HG03280 (cell line): ENCODE data around the gene CHRNA9.
"Not testable (repeated sequence)": the region's sequence is repeated elsewhere in the genome, so short reads cannot be mapped to it uniquely, and the experiment has no call there.

Experiments used
- ATAC-seq: cut with Tn5 transposase; IDR thresholded peaks from one replicate; pipeline ENCODE4 v1.9.1; 2021; ENCODE audit warnings: mild to moderate bottlenecking, moderate library complexity; ENCODE audit not compliant: unreplicated experiment

Gene CHRNA9

DNA sequence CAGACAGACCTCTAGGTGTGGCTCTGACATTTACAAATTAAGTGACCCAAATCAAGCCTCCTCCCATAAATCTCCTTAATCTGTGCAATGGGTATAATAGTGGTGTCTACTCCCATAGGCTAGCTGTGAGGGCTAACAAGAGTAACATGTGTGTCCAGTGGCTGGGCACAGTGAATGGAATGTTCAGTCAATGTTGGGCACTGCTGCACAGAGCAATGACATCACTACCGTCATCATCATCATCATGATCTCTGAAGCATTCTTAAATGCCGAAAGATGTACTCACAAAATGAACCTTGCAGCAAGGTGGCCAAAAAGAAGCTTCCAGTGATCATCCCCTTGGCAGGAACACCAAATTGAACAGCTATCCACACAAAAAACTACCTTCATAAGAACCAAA is 43.5 kb downstream of the CHRNA9 start:
- no peak for ATAC-seq

DNA sequence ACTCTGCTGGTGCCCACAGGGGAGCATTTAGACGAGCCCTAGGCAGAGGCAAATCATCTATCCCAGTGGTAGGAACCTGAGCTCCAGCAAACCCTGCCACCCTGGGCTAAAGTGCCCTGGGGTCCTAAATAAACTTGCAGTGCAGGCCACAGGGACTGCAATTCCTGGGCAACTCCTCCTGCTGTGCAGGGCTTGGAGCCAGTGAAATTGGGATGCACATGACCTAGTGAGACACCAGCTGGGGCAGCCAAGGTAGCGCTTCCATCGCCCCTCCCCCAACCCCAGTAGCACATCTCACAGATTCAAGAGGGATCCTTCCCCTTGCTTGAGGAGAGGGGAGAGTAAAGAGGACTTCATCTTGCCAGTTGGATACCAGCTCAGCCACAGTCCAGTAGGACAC is 44.1 kb downstream of the CHRNA9 start:
- no peak for ATAC-seq

DNA sequence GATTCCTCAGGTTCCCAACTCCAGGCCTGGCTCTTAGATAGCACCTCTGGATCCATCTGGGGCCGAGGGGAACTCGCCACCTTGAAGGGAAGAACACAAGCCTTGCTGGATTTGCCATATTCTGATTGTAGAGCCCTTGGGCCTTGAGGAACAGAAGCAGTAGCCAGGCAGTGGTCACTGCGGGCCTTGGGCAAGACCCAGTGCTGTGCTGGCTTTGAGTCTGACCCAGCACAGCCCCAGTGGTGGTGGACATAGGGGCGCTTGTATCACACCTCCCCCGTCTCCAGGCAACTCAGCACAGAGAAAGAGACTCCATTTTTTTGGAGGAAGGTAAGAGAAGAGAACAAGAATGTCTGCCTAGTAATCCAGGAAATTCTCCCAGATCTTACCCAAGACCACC is 45.5 kb downstream of the CHRNA9 start:
- ATAC-seq = no peak

DNA sequence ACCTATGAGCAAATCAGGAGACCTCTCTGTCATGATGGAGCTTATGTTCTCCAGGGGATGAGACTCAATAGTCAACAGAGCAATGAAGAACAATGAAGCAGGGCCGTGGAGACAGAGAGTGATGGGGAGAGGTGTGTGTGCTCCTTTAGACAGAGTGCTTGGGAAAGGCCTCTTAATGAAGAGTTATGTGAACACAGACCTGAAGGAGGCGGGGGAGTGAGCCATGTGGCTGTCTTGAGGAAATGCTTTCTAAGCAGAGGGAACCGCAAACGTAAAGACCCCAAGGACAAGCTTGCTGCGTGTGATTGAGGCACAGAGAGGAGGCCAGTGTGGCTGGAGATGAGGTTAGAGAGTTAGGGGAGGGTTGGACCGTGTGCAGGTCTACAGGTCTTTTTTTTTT is 53.1 kb downstream of the CHRNA9 start:
- no peak for ATAC-seq

DNA sequence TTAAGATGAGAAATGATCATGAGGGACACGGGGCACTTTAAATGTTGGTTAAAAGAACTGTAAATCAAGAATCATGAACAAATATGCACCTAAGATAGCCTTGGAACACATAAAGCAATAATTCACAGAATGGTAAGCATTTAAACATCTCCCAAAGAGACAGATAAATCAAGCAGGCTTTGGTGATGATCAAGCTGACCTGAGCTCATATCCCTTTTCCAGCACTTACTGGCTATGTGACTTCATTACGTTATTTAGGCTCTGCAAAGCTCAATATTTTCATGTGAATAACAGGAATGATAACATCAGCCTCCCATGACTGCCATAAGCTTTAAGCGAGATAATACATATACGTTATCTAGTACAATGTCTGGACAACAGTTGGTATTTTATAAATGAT is 54.9 kb downstream of the CHRNA9 start:
- ATAC-seq = no peak

DNA sequence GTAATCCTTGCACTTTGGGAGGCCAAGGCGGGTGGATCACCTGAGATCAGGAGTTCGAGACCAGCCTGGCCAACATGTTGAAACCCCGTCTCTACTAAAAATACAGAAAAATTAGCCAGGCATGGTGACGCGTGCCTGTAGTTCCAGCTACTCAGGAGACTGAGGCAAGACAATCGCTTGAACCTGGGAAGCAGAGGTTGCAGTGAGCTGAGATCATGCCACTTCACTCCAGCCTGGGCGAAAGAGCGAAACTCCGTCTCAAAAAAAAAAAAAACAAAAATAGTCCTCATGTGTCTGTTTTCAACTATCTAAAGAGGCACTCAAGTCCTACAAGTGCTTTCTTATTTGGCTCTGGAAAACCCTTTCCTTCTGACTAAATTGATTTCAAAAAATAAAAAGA is 57.1 kb downstream of the CHRNA9 start:
- ATAC-seq = not testable (repeated sequence)

DNA sequence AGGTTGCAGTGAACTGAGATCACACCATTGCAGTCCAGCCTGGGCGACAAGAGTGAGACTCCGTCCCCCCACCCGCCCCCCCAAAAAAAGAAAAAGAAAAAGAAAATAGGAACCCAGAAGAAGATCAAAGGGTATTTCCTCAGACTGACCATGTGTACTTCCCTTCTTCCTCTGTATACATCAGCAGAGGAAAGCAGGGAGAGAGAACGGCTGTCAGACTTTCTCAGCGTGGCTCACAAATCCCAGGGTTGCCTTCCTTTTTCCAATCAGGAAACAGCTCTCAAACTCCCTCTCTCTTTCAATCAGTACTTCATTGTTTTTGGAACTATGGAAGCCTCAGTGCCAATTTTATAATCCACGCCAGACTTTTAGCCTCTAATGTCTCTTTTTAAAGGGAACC is 59.1 kb downstream of the CHRNA9 start:
- ATAC-seq = no peak

DNA sequence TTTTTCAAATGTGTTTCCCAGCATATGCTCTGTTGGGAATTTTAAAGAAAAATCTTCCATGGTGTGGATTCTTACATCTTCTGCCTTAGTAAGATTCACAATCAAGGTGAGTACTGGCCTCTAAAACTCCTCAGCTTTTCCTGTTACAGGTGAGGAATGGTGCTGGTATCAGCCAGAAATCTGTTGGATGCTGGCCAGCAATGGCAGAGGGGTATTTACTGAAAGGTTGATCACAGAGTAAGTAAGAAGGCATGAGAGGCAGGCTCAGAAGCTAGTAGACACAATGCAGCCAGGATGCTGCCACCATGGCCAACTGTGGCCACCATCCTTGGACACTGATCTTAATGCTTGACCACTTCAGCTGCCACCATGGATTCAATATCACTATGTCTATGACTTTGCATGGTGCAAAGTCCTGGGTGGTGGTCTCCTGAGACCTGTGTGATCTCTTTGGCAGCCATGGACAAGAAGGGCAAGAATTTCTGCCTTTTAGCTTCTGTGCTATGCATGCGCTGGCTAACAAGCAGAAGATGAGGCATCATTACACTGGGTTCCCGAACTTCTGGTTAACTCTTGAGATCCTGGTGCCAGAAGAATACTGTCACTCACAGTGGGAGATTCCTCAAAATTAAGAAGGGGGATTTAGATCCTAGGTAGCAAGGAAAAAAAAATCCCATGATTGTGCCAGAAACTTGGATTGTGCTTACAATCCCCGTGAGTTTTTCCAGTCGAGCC is 60.2 kb downstream of the CHRNA9 start:
- no peak for ATAC-seq

DNA sequence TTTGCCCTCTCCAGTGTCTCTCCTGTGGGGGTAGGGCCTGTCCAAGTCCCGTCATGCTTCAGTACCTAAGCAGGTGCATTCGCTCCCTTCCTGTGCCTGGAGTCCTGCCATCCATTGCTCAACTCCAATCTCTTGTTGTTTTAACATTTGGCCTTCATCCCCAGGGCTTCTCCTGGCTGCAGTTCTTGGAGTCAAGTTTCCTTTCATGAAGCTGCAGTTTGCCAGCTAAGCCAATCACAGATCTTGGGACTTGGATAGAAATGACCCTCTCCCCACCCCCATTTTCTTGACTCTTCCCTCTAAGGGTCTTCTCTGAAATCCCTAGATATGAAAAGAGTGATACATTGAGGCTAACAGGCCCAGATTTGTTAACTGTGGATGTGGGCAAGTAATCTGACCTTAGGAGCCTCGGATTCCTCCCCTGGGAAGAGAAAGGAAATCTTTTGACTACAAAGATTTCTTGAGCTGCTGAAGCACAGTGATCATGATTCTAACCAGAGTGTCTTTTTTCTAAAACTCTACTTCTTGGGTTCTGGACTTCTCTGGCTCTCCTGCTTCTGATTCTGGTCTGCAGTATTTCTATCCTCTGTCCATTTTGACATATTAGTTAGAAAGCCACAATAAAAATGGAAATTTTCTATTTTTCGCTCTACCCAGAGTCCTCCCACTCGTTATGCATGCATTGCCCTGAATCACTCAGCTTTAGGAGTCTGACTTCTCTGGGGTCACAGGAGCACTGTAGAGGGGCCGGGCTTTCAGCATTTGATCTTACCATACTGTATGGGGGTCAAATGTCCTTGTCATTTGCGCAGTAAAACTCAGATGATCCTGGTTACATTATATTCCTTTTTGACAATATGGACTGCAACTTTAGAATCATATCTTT is 61.0 kb downstream of the CHRNA9 start:
- ATAC-seq = no peak

DNA sequence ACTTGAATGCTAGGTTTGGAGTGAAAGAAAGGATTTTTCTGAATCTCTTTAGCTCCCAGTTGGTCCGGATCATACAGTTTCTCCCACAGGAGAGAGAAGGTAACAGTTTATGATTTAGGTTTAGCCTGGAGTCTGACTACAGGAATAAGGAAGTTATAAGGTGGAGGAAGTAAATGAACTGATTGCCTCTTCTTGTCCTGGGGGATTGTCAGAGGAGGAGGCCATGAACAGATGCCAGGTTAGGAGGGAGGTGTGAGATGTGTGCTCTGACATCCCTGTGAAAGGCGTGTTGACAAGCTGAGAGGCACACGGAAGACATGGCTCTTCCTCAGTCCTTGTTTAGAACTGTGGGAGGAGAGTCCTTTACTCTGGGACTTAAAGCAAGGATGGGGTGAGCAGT is 64.4 kb downstream of the CHRNA9 start:
- ATAC-seq = no peak

DNA sequence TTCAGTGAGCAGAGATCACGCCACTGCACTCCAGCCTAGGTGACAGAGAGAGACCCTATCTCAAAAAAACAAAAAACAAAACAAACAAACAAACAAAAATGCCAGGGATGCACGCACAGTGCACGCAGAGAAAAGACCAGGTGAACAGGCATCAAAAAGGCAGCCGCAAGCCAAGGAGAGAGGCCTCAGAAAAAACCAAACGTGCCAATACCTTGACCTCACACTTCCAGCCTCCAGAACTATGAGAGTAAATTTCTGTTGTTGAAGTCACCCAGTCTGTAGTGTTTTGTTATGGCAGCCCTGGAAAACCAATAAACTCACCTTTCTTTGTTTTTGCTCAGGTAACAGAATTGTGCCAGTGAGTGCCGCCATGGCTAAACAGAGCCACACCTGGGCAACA is 66.0 kb downstream of the CHRNA9 start:
- ATAC-seq = no peak

DNA sequence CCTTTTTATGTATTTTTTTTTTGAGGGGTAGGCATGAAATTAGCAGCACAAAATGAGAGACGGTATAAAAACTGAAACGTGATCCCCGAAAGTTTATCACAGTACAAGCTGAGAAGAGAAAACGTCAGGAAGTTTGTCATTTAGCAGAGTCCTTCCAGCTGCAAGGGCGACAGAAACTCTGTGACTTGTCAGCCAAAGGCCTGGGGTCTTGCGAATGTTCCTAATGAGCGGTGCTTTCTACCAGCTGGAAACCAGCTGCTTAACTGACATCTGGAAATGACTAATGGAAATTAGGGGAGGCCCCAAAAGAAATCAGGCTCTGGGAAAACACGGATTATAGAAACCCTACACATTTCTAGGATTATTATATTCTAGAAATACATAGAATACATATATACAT is 66.5 kb downstream of the CHRNA9 start:
- ATAC-seq = no peak

DNA sequence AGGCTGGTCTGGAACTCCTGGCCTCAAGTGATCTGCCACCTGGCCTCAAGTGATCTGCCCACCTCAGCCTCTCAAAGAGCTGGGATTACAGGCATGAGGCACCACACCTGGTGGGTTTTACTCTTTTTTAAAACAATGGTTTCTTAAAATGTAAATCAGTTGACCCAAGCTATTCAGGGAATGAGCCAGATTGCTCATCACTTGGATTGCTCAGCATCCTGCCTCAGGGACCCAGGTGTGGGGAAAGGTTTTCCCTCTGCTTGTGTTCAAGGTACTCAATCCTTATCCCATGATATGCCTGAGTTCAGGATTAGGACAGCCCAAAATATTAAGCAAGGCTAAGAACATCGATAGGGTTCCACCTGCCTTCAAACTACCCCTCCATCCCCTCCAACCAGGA is 67.4 kb downstream of the CHRNA9 start:
- no peak for ATAC-seq

DNA sequence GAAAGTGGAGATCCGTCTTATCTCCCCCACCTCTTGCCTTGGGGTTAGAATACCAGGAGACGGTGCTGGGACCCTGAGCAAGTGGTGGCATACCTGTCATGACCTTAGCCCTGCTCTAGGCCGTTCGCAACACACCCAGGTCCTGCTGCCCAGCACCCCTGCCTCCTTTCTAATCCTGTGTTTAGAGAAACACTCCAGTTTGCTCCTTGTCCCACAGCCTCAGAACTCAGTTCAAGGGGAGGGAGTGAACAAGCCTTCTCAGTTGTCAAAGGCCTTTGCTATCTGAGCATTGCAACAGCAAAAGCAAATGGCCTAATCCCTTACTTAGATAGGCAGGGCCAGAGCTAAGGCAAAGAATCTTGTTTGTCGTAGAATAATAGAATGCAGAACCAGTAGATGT is 67.9 kb downstream of the CHRNA9 start:
- ATAC-seq = no peak
